Fibroblast of lung (primary cell): ENCODE results near the gene RNPEPL1. TPM values are rescaled to one million over a fixed set of nuclear protein-coding genes. Genes with fewer than 3 reads are reported as not detected.

Source experiments
- polyA plus RNA-seq, 2 donors: library from polyadenylated mRNA; depleted of rRNA in 1 of 2; stranded (reverse) in 1 of 2; unstranded in 1 of 2; fragments of >200 nt; gene quantifications; 2 replicates each; pipeline ENCODE4 v1.2.1, GENCODE V29; 2011 to 2012; ENCODE audit warnings: missing spikeins in 1 of 2
- total RNA-seq: library from RNA; depleted of rRNA; stranded (reverse); fragments of >200 nt; gene quantifications from 2 replicates; pipeline ENCODE4 v1.2.1, GENCODE V29; 2014

RNPEPL1 gene
- total and polyA plus RNA-seq, 2 donors (not counting 1 experiment from before 2014, with no cell fraction given) = 7.9 to 20.6 TPM

Other genes with a start within 250 kb of the RNPEPL1 start
- 67.8 and 218 TPM in 2 replicates for gene GPC1, start 132.8 kb upstream of the RNPEPL1 start, total RNA-seq
- 113 and 147 TPM in 2 replicates for gene GPC1, start 132.8 kb upstream of the RNPEPL1 start, polyA plus RNA-seq
- 3.9 and 7.4 TPM in 2 replicates for gene ANKMY1, start 10.5 kb upstream of the RNPEPL1 start, total RNA-seq
- 2.5 and 2.8 TPM in 2 replicates for gene ANKMY1, start 10.5 kb upstream of the RNPEPL1 start, polyA plus RNA-seq
- 1.8 and 2.5 TPM in 2 replicates for gene DUSP28, start 8.1 kb upstream of the RNPEPL1 start, total RNA-seq
- 2.8 and 3.9 TPM in 2 replicates for gene DUSP28, start 8.1 kb upstream of the RNPEPL1 start, polyA plus RNA-seq
- gene CAPN10, start 18.2 kb downstream of the RNPEPL1 start, total RNA-seq = 17.2 and 23.0 TPM in 2 replicates
- gene CAPN10, start 18.2 kb downstream of the RNPEPL1 start, polyA plus RNA-seq = 3.6 and 4.0 TPM in 2 replicates
- 1.0 and 1.2 TPM in 2 replicates for gene GPR35, start 57.0 kb downstream of the RNPEPL1 start, total RNA-seq
- gene GPR35, start 57.0 kb downstream of the RNPEPL1 start, polyA plus RNA-seq = 0.09 TPM in 1 of 2 replicates, not detected in the other
- not detected in 2 replicates for gene AQP12B, start 114.4 kb downstream of the RNPEPL1 start, total RNA-seq
- not detected in 2 replicates for gene AQP12B, start 114.4 kb downstream of the RNPEPL1 start, polyA plus RNA-seq
- gene AQP12A, start 123.4 kb downstream of the RNPEPL1 start, total RNA-seq = not detected in 2 replicates
- gene AQP12A, start 123.4 kb downstream of the RNPEPL1 start, polyA plus RNA-seq = not detected in 2 replicates